Loucy (cell line): ENCODE measurements around the gene SLC6A2.
"Not testable (repeated sequence)": the region's sequence is repeated elsewhere in the genome, so short reads cannot be mapped to it uniquely, and the experiment has no call there.

ENCODE experiments used
- EZH2phosphoT487 ChIP-seq: fragments of 200-600 bp; IDR thresholded peaks from 2 replicates; pipeline ENCODE4 v1.6.1; 2018; ENCODE audit warnings: antibody characterized with exemption, mild to moderate bottlenecking, moderate library complexity, borderline replicate concordance
- TF ChIP-seq, protein P1 (sequence below): fragments of 200-600 bp; sonication (generic); conservative IDR thresholded peaks from 2 replicates; pipeline ENCODE4 v1.5.1; 2014; ENCODE audit warnings: mild to moderate bottlenecking, antibody characterized with exemption, low read length

DNA sequence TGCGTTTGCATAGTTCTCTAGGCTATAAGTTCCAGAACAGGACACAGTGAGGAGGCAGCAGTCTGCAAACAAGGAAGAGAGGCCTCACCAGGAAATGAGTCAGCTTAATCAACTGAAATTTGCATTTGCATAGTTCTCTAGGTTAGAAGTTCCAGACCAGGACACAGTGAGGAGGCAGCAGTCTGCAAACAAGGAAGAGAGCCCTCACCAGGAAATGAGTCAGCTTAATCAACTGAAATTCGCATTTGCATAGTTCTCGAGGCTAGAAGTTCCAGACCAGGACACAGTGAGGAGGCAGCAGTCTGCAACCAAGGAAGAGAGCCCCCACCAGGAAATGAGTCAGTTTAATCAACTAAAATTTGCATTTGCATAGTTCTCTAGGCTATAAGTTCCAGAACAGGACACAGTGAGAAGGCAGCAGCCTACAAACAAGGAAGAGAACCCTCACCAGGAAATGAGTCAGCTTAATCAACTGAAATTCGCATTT is 97.4 kb downstream of the SLC6A2 start:
- TF ChIP-seq, protein P1, sequence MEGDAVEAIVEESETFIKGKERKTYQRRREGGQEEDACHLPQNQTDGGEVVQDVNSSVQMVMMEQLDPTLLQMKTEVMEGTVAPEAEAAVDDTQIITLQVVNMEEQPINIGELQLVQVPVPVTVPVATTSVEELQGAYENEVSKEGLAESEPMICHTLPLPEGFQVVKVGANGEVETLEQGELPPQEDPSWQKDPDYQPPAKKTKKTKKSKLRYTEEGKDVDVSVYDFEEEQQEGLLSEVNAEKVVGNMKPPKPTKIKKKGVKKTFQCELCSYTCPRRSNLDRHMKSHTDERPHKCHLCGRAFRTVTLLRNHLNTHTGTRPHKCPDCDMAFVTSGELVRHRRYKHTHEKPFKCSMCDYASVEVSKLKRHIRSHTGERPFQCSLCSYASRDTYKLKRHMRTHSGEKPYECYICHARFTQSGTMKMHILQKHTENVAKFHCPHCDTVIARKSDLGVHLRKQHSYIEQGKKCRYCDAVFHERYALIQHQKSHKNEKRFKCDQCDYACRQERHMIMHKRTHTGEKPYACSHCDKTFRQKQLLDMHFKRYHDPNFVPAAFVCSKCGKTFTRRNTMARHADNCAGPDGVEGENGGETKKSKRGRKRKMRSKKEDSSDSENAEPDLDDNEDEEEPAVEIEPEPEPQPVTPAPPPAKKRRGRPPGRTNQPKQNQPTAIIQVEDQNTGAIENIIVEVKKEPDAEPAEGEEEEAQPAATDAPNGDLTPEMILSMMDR, result not testable (repeated sequence)
- not testable (repeated sequence) for TF ChIP-seq EZH2phosphoT487
